GM18498 (cell line): ENCODE measurements around the gene ELOVL1.

ENCODE experiments used
- ATAC-seq: cut with Tn5 transposase; IDR thresholded peaks from one replicate; pipeline ENCODE4 v1.9.1; 2021; ENCODE audit warnings: mild to moderate bottlenecking, moderate library complexity; ENCODE audit not compliant: unreplicated experiment

The ELOVL1 gene

DNA sequence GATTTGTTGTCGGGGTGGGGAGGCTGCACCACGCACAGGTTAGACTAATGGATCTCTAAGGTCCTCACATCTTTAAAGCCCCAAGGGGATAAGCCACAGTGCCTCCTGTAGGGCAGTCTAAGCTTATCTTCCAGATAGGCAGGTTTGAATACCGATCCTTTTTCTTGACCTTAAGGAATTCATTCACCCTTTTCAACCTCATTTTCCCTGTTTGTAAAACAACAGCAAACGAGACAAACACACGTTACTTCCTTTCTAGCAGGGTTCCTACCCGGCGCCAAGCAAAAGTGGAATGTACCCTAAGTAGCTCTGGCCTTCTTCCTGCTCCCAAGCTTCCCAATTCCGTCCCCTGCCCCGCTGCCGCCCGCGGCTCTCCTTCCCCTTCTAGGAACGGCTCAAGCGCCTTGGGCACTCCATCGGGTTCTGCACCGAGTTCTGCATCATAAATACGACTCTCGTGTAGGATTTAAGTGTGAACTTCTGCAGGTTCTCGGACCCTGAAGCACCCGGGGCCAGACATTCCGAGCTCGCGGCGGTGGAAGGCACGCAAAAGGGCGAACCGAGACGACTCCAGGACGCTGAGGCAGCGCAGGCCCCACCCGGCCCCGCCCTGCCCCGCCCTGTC, 9.6 kb downstream of the ELOVL1 start:
- ATAC-seq = peak; percentile 11

DNA sequence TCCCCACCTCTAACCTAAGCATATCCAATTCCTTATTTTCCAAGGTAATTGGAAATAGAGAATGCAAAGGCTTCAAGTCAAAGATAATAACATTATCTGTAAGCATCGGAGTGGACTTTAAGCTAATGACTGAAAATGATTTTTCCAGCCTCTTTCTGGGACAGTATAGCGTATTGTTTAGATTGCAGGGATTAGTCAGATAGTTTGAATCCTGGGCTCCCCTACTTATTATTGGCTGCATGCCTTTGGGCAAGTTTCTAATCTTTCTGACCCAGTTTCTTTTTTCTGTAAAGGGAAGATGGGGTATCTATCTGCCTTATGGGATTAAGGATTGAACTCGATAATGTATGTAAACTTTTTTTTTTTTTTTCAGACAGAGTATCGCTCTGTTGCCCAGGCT, 10.6 kb downstream of the ELOVL1 start:
- ATAC-seq = no peak

DNA sequence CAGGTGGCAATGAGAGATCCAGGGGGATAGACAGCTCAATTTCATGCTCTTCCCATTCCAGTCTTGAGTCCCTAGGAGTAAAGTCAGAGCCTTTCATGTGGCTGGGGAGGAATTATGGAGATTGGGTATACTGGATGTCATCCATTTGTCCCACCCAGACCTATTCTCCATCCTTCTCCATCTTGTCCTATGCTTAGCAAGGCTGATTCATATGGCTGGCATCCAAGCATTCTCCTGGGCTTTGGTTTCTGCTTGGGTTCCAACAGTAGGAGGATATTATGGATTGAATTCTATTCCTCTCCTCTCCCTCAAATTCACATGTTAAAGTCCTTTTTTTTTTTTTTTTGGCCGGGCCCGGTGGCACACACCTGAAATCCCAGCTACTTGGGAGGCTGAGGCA, 12.9 kb downstream of the ELOVL1 start:
- ATAC-seq = no peak

DNA sequence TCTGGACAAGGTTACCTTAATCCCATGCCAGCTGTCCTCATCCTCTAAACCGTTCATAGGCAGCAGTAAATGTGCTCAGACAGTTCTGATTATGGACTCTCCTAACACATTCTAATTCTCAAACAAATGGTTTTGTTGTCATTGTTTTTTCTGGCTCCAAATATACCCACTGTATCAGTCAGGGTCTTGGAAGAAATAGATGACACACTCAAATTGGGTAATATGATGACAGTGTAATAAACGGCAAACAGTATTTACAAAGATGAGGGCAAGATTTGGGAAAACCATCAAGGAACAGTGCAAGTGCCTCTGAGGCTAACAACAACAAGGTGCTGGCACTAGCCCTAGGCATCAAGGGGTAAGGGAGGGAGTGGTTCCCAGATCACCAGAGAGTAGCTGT, 13.3 kb downstream of the ELOVL1 start:
- ATAC-seq = no peak

DNA sequence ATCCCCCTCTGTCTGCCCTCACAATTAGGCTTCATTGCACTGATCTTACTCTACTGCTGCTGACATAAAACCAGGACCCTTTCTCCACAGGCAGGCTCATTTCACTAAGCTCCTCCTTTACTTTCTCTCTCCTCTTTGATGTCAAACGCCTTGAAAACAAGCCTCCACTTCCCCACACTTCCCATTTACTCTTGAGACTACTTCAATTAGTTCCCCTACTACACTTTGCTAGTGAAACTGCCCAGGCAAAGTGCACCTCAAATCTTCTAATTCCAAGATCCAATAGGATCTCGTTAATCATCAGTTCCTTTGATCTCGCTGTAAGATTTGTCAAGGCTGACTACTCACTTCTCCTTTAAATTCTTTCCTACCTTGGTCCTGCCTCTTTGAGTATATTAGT, 14.9 kb downstream of the ELOVL1 start:
- no peak for ATAC-seq

DNA sequence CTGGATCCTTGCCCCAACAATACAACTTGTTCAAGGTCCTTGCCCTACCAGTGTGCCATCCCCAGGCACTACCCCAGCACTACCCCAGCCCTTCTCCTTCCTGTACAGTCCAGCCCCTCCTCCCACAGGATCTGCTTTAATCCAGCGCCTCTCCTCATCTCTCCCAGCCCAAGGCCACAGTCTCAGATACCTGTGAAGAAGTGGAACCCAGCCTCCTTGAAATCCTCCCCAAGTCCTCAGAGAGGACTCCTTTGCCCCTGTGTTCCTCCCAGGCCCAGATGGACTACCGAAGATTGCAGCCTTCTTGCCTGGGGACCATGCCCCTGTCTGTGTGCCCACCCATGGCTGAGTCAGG, 15.5 kb downstream of the ELOVL1 start:
- no peak for ATAC-seq

DNA sequence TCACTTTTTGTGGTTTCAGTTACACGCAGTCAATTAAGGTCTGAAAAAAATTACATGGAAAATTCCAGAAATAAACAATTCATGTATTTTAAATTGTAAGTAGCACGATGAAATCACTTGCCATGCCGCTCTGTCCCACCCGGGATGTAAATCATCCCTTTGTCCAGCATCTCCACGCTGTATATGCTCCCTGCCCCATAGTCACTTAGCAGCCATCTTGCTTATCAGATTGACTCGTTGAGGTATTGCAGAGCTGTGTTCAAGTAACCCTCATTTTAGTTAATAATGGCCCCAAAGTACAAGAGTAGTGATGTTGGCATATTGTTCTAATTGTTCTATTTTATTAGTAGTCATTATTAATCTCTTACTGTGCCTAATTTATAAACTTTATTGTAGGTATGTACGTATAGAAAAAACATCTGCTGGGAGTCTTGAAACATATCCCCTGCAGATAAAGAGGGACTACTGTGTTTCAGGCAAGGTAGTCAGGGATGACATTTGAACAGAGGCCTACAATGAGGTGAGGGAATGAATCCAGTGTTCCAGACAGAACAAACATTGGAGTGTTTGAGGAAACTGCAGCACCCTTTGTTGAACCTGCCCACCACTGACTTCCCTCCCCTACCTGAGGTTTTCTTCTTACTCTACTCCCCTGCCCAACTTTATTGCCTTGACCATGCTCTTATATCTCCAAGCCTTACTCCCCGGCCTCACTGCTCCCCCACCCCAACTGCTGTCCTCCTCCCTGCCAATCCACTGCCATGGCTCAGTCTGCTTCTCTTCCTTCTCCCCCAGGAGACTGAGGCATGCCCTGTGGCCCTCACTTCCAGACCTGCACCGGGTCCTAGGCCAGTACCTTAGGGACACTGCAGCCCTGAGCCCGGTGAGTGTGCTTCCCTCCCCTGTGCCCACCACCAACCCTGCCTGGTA, 16.1 kb downstream of the ELOVL1 start:
- no peak for ATAC-seq

DNA sequence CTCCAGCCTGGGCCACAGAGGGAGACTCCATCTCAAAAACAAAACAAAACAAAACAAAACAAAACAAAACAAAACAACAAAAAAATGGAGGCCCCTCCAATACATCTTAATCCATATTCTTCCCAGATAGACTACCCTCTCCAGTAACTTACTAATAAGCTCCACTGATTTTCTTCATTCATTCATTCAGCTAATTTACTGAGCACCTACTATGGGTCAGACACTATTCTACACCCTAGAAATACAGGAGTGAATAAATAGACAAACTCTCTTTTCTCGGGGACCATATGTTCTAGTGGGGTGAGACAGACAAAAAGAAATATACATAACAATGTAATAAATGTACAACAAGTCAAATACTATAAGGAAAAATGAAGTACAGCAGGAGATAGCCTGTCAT, 16.8 kb downstream of the ELOVL1 start:
- ATAC-seq = no peak

DNA sequence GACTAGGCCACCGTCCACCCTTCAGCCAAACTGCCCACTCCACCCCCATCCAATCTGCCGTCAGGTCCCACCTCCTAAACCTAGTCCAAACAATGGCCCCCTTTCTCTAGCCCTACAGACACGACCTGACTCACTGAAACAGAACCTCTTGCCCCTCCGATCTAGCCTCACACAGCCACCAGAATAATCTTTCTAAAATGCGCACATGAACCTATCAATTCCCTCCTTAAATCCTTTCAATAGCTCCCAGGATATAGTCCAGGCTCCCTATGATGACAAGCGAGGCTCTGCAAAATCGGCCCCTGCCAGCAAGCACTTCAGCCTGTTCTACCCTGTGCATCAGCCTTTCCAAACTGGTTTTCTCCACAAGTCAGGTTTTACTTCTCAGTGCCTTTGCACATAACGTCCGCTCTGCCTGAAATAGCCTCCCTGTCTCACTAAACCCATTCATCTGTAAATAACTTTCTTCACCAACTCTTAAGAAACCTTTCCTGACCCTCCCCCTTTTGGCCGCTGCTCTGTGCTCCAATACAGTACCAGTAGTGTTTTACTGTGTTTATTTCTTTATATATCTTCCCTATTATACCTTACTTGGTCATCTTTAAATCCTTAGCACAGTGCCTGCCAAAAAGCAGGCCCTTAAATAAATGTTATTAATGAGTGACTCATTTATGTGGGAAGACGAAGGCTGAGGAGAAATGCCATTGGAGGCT, 18.1 kb downstream of the ELOVL1 start:
- no peak for ATAC-seq

DNA sequence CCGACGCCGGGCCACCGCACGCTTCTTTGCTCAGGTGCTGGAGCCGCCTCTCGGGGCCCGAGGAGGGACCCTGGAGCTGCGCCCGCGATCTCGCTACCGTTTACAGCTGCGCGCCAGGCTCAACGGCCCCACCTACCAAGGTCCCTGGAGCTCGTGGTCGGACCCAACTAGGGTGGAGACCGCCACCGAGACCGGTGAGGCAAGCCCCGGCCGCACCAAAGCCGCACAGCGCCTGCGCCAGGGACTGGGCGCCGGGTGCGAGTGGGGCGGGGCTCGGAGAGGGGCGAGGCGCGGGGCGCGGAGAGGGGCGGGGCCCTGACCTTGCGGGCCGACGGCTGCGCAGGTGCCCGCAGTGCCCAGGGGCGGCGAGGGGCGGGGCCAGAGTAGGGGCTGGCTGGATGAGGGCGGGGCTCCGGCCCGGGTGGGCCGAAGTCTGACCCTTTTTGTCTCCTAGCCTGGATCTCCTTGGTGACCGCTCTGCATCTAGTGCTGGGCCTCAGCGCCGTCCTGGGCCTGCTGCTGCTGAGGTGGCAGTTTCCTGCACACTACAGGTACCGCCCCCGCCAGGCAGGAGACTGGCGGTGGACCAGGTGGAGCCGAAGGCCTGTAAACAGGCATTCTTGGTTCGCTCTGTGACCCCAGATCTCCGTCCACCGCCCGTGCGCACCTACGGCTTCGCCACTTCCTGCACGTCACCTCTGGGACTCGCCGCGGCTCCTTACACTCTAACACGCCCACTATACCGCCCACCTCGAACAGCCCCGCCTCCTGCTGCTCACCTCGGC, 18.8 kb downstream of the ELOVL1 start:
- ATAC-seq = peak; percentile 77

DNA sequence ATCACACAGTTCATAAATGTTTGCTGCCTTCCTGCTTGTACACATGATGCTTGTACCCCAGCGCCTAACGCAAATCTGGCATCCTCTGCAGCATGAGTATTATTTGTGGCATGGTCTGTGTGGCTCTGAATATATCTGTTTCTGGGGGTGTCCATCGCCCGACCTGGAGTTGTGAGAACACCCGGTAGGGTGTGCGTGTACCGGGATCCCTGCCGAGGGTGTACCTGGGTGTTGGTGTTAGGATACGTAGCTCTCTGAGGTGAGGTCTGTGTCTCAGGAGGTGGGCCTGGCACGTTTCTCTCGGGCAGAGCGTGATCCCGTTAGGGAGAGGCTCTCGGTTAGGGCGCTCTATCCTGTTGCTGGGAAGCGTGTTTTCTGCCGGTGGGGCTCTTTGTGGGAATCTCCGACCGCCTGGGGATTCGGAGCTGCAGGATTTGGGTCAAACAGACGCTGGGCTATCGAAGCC, 19.4 kb downstream of the ELOVL1 start:
- no peak for ATAC-seq

DNA sequence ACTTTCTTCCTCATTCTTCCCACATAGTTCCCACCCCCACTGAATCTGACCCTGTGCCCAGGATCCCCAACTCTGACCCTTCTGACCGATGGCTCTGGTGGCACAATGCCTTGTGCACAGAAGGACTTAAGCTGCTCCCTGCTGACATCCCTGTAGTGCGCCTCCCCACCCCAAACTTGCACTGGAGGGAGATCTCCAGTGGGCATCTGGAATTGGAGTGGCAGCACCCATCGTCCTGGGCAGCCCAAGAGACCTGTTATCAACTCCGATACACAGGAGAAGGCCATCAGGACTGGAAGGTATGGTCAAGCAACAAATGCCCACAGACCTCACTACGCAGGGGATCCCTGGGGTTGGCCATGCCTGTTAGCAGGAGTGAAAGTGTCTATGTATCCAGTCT, 21.2 kb downstream of the ELOVL1 start:
- ATAC-seq = no peak

DNA sequence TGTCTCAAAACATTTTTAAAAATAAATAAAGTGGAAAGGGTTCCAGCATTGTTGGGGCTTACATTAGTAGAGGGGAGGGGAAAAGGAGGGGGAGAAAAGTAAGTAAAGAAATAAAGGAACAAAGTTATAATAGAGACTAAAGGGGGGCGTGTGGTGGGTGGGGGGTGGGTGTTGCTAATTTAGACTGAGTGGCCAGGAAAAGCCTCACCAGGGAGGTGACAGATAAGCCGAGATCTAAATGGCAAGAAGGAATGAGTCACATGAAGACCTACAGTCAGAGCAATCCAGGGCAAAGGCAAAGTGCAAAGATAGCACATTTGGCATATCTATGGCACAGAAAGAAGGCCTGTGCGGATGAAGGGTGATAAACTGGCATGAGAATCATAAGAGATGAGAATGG, 22.7 kb downstream of the ELOVL1 start:
- no peak for ATAC-seq

DNA sequence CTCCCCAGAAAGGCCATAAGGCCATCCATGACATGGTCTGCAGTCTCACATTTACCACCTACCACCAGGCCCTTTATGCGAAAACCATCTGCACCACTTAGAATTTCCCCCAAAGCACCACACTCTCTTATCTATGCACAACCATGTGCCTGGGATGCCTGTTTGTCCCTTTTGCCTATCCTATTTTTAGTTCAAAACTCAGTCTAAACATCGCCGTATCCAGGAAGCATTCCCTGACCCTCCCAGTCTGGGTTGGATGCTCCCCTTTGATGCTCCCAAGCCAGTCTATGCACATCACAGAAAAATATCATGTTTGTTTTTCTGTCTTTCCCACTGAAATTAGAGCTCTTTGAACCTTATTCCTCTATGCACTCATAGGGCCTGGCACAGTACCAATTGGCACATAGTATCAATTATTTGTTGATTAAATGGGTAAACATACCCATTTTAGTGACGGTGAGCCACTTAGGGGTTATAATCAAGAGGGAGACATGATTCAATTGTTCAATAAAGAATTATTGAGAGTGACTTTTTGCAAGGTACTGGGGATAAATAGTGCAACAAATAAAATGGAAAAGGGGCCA, 23.5 kb downstream of the ELOVL1 start:
- ATAC-seq = no peak

DNA sequence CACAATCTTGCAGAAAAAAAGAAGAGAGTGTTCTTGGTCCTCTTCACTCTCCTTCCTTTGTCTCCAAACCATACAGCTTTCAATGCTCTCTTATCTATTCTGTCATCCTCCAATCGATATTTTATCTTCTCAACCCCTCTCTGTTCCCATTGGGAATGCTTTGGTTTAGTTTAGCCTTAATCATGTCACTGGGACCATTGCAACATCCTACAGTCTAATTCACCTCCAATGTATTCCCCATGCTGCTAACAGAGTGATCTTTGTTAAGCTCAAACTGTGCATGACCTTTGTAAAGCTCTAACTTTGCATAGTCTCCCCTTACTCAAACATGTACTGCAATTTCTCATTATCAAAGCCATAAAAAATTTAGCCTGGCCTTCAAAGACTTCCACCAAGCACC, 27.3 kb downstream of the ELOVL1 start:
- ATAC-seq = no peak

DNA sequence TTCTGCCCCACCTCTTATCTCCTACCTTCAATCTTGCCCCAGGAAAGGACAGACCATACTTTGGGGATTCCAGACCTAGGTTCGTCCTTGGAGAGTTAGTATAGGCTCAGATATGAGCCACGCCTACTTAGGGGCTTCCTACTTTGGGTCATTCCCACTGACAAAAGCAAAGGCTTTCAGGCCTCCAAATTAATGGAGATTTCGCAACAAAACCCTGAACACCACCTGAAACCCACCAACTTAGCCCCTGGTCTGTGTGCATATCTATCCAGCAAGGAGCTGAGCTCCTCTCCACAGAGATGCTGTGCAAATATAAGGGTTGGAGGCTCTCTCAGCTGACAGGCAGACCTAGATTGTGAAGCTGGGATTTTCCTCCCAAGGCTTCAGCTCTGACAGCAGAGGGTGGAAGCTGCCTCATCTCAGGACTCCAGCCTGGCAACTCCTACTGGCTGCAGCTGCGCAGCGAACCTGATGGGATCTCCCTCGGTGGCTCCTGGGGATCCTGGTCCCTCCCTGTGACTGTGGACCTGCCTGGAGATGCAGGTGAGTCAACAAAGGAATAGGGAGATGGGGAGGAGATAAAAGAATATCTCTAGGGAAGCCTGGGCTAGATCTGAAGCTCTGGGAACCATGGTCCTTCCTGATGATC, 28.1 kb downstream of the ELOVL1 start:
- ATAC-seq = no peak

DNA sequence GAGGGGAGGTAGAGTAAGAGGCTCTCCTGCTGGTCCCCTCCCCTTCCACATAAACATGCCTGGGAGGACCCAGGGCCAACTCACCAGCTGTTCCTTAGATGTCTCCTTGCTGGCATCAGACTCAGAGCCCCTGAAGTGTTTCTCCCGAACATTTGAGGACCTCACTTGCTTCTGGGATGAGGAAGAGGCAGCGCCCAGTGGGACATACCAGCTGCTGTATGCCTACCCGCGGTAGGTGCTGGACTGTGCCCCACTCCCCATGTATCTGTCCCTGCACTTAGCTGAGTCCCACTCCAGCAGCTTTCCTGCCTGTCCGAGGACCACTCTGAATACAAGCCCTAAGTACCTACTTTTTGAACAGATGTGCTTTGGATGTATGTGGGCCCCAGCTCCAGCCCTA, 29.8 kb downstream of the ELOVL1 start:
- ATAC-seq = no peak

DNA sequence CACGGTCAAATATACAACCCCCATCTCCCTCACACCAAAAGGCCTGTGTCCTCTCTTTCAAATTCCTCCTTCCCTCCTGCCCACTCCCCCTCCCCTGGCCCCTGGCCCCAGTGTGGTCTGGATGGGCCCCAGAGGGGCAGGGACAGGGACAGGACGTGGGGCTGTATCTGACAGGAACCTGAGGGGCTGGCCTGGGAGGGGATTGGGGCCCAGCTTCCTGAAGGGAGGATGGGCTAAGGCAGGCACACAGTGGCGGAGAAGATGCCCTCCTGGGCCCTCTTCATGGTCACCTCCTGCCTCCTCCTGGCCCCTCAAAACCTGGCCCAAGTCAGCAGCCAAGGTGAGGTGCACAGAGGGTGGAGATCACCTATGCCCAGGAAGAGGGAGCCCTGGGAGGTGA, 30.2 kb downstream of the ELOVL1 start, which contains the start of gene MPL:
TSS of gene MPL (plus strand) at position 231 of the 400 bp plus-strand sequence. CDS start at position 262, 31 bp downstream.
- ATAC-seq = no peak

DNA sequence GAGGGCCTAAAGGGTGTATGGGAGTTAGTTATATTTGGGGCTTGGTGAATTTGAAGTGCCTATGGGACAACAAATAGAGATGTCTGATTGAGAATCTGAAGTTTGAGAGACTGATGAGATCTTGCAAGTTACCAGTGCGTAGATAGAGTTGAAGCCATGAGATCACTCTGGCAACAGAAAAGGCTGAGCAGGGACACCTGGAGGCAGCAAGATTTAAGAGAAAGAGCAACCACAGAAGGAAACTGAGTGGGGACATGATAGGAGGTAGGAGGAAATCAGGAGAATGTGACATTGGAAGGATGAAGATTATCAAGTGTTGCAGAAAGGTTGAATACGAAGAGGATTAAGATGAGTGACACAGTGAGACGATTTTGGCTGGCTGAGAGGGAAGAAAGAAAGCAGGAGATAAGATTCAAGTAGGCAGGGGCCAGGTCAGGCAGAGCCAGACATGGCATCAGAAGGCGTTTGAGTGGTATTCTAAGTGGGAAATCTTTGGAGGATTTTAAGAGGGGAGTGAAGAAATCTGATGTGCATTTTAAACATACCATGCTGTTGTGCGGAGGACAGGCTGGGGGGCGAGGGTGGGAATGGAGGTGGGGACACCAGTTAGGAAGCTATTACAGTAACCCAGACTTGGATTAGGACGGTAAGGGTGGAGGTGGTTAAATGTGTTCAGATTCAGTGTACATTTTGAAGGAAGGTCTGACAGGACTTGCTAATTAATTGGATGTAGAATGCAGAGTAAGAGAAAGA, 33.2 kb downstream of the ELOVL1 start:
- ATAC-seq = no peak
